Right atrium auricular region (tissue), 2 donors: Measurements from ENCODE around the gene ATP6V1A. TPM values are rescaled to one million over a fixed set of nuclear protein-coding genes. Genes with fewer than 3 reads are reported as not detected.
"Not testable (repeated sequence)": the region's sequence is repeated elsewhere in the genome, so short reads cannot be mapped to it uniquely, and the experiment has no call there.

Experiments
- DNase-seq: peaks from one replicate; pipeline ENCODE4 v3.0.0-alpha.2; 2019; ENCODE audit warnings: low spot score
- H3K27ac ChIP-seq, 2 donors: fragments of 200-600 bp; sonication (generic); 1 replicate in 1 of 2; 2 replicates in 1 of 2; pipeline ENCODE4 v1.5.1; 2016 to 2019
- H3K27me3 ChIP-seq, 2 donors: fragments of 200-600 bp; sonication (generic); one replicate each; pipeline versions ENCODE4 v1.5.1 to v1.6.0; 2017 to 2019
- H3K36me3 ChIP-seq: fragments of 200-600 bp; sonication (generic); one replicate; pipeline ENCODE4 v1.5.1; 2016
- H3K4me1 ChIP-seq, 2 donors: fragments of 200-600 bp; sonication (generic); one replicate each; pipeline versions ENCODE4 v1.5.1 to v1.6.0; 2017 to 2019
- H3K4me3 ChIP-seq, 2 donors: fragments of 200-600 bp; sonication (generic); 1 replicate in 1 of 2; 2 replicates in 1 of 2; pipeline ENCODE4 v1.5.1; 2017 to 2019; ENCODE audit warnings: mild to moderate bottlenecking in 1 of 2, moderate library complexity in 1 of 2
- H3K9me3 ChIP-seq, 2 donors: fragments of 200-600 bp; sonication (generic); one replicate each; pipeline ENCODE4 v1.5.1; 2019
- CTCF ChIP-seq, 2 donors: fragments of 200-600 bp; sonication (generic); IDR thresholded peaks; one replicate each; pipeline ENCODE4 v1.5.1; 2019; ENCODE audit warnings: antibody characterized with exemption in 2 of 2
- total RNA-seq, 2 donors: library from RNA; depleted of rRNA; stranded (reverse); fragments of >200 nt; gene quantifications; one replicate each; pipeline ENCODE4 v1.1.0, GENCODE V29; 2016

Gene ATP6V1A
- total RNA-seq, 2 donors from 2014 or later: 19.1 to 21.7 TPM

GRCh38 chr3:113839551-113839950 lies 92.7 kb downstream of the ATP6V1A start:
- Histone ChIP-seq H3K9me3 (no peaks in the 10 kb centered on the region), H3K27me3 (no peaks in the 10 kb centered on the region), H3K36me3 (no peaks in the 10 kb centered on the region), H3K4me3 (peak overlapping the region in 1 of 2 donors; percentile 55), H3K4me1 (no peaks in the 10 kb centered on the region), H3K27ac (no peak overlapping the region)
- no peak for DNase-seq
- TF ChIP-seq CTCF (IDR thresholded peaks at IDR 0.05): no peak

GRCh38 chr3:113844622-113845222 lies 97.9 kb downstream of the ATP6V1A start:
- no peaks in the 10 kb centered on the region for H3K36me3 ChIP-seq
- H3K9me3 ChIP-seq: no peaks in the 10 kb centered on the region
- no peak for DNase-seq
- no peak overlapping the region for H3K4me3 ChIP-seq
- no peaks in the 10 kb centered on the region for H3K4me1 ChIP-seq
- H3K27ac ChIP-seq: no peak overlapping the region
- peak; percentile 28 to 61 for TF ChIP-seq CTCF (IDR thresholded peaks at IDR 0.05)
- H3K27me3 ChIP-seq: no peaks in the 10 kb centered on the region

GRCh38 chr3:113847247-113847646 lies 100.4 kb downstream of the ATP6V1A start:
- Histone ChIP-seq H3K4me1 (no peaks in the 10 kb centered on the region), H3K27ac (no peak overlapping the region), H3K27me3 (no peaks in the 10 kb centered on the region), H3K36me3 (no peaks in the 10 kb centered on the region), H3K9me3 (no peaks in the 10 kb centered on the region), H3K4me3 (no peak overlapping the region)
- TF ChIP-seq CTCF (IDR thresholded peaks at IDR 0.05): no peak
- no peak for DNase-seq

- DNase-seq: no peak
- Histone ChIP-seq H3K4me1 (no peaks in the 10 kb centered on the region), H3K9me3 (no peaks in the 10 kb centered on the region), H3K27me3 (no peaks in the 10 kb centered on the region), H3K4me3 (no peak overlapping the region), H3K36me3 (no peaks in the 10 kb centered on the region), H3K27ac (no peak overlapping the region)
- TF ChIP-seq CTCF (IDR thresholded peaks at IDR 0.05): no peak
These were observed 101.0 kb downstream of the ATP6V1A start for GRCh38 chr3:113847664-113848461.

GRCh38 chr3:113849071-113849470 lies 102.2 kb downstream of the ATP6V1A start:
- H3K4me1 ChIP-seq, H3K36me3 ChIP-seq, H3K27ac ChIP-seq, H3K27me3 ChIP-seq, DNase-seq, H3K4me3 ChIP-seq, H3K9me3 ChIP-seq: not testable (repeated sequence)

GRCh38 chr3:113849841-113850240 lies 103.0 kb downstream of the ATP6V1A start:
- not testable (repeated sequence) for DNase-seq, H3K36me3 ChIP-seq, H3K4me1 ChIP-seq, H3K4me3 ChIP-seq, H3K27me3 ChIP-seq, H3K27ac ChIP-seq, H3K9me3 ChIP-seq

- not testable (repeated sequence) for H3K36me3 ChIP-seq, H3K27me3 ChIP-seq, H3K9me3 ChIP-seq, DNase-seq, H3K4me1 ChIP-seq, H3K27ac ChIP-seq, H3K4me3 ChIP-seq
These were observed 103.6 kb downstream of the ATP6V1A start for GRCh38 chr3:113850391-113850790.
